Prostate gland (tissue), 2 donors: ENCODE data around the gene DSCAM. TPM values are rescaled to one million over a fixed set of nuclear protein-coding genes. Genes with fewer than 3 reads are reported as not detected.

Source experiments
- DNase-seq: peaks from one replicate; pipeline ENCODE4 v3.0.0-alpha.2; 2019; ENCODE audit warnings: low spot score
- H3K27ac ChIP-seq, 2 donors: fragments of 200-600 bp; sonication (generic); 2 replicates each; pipeline ENCODE4 v1.5.1; 2017 to 2019
- H3K27me3 ChIP-seq: fragments of 200-600 bp; sonication (generic); replicated peaks from 2 replicates; pipeline ENCODE4 v1.5.1; 2019; ENCODE audit not compliant: insufficient read depth
- H3K36me3 ChIP-seq, 2 donors: fragments of 200-600 bp; sonication (generic); 1 replicate in 1 of 2; 2 replicates in 1 of 2; pipeline versions ENCODE4 v1.5.1 to v1.8.1; 2017 to 2019
- H3K4me1 ChIP-seq: fragments of 200-600 bp; sonication (generic); replicated peaks from 2 replicates; pipeline ENCODE4 v1.5.1; 2019
- H3K4me3 ChIP-seq, 2 donors: fragments of 200-600 bp; sonication (generic); 2 replicates each; pipeline ENCODE4 v1.5.1; 2017 to 2019
- H3K9me3 ChIP-seq: fragments of 200-600 bp; sonication (generic); 2 replicates; pipeline ENCODE4 v1.5.1; 2017
- CTCF ChIP-seq, 4 experiments: fragments of 200-600 bp in 2 of 4; fragments of 450-650 bp in 2 of 4; sonication (generic) in 2 of 4; IDR thresholded peaks; 1 replicate in 3 of 4; 2 replicates in 1 of 4; pipeline ENCODE4 v1.5.1; 2016 to 2019; ENCODE audit warnings: antibody characterized with exemption in 4 of 4, mild to moderate bottlenecking in 2 of 4, moderate library complexity in 2 of 4
- POLR2A ChIP-seq: fragments of 450-650 bp; IDR thresholded peaks from one replicate; pipeline ENCODE4 v1.6.1; 2016; ENCODE audit warnings: antibody characterized with exemption, mild to moderate bottlenecking
- POLR2AphosphoS5 ChIP-seq: sonication (generic); formaldehyde crosslinking; IDR thresholded peaks from one replicate; pipeline ENCODE4 v1.6.1; 2017; ENCODE audit warnings: antibody characterized with exemption
- WGBS: methylation state at CpG from one replicate; pipeline ENCODE4 v1.1.5; 2018; 5-methylcytosine and 5-hydroxymethylcytosine counted together
- intact Hi-C: fragments of 100-400 bp; cut with DNase I; formaldehyde crosslinking; loops from one replicate; pipeline ENCODE4 v1.14.2; 2022
- total RNA-seq, 2 donors: library from RNA; depleted of rRNA; stranded (reverse); fragments of >200 nt; gene quantifications; one replicate each; pipeline ENCODE4 v1.1.0, GENCODE V29; 2016

Gene DSCAM
- total RNA-seq, 2 donors from 2014 or later = under 0.01 to 1.6 TPM

GRCh38 chr21:40797891-40798290 is 49.1 kb downstream of the DSCAM start:
- DNase-seq = no peak
- intact Hi-C loops = no loop called here
- no peak overlapping the region for H3K4me3 ChIP-seq
- 82% methylated on average over 2 of the region's 2 CpGs for WGBS
- no peaks in the 10 kb centered on the region for H3K4me1 ChIP-seq
- H3K9me3 ChIP-seq = no peaks in the 10 kb centered on the region
- H3K36me3 ChIP-seq = no peaks in the 10 kb centered on the region
- TF ChIP-seq POLR2AphosphoS5 (no peak), POLR2A (no peak), CTCF (IDR thresholded peaks at IDR 0.05) (no peak)
- H3K27me3 ChIP-seq = no peaks in the 10 kb centered on the region
- no peak overlapping the region for H3K27ac ChIP-seq

- no peaks in the 10 kb centered on the region for H3K4me1 ChIP-seq
- TF ChIP-seq POLR2A (no peak), CTCF (IDR thresholded peaks at IDR 0.05) (no peak), POLR2AphosphoS5 (no peak)
- DNase-seq = no peak
- no peaks in the 10 kb centered on the region for H3K27me3 ChIP-seq
- intact Hi-C loops = no loop called here
- no peaks in the 10 kb centered on the region for H3K9me3 ChIP-seq
- 41% methylated on average over 1 of the region's 1 CpG for WGBS
- H3K27ac ChIP-seq = no peak overlapping the region
- H3K36me3 ChIP-seq = no peaks in the 10 kb centered on the region
- H3K4me3 ChIP-seq = no peak overlapping the region
Observed at GRCh38 chr21:40797410-40797809, 49.5 kb downstream of the DSCAM start.

GRCh38 chr21:40796464-40796863 is 50.5 kb downstream of the DSCAM start:
- WGBS = 72% methylated on average over 1 of the region's 1 CpG
- H3K27ac ChIP-seq = no peak overlapping the region
- no peaks in the 10 kb centered on the region for H3K9me3 ChIP-seq
- H3K27me3 ChIP-seq = no peaks in the 10 kb centered on the region
- no peak for TF ChIP-seq CTCF (IDR thresholded peaks at IDR 0.05)
- TF ChIP-seq POLR2A = no peak
- TF ChIP-seq POLR2AphosphoS5 = no peak
- intact Hi-C loops = no loop called here
- no peaks in the 10 kb centered on the region for H3K36me3 ChIP-seq
- no peak overlapping the region for H3K4me3 ChIP-seq
- DNase-seq = no peak
- no peaks in the 10 kb centered on the region for H3K4me1 ChIP-seq

- TF ChIP-seq CTCF (IDR thresholded peaks at IDR 0.05) (no peak), POLR2AphosphoS5 (no peak), POLR2A (no peak)
- H3K4me1 ChIP-seq = no peaks in the 10 kb centered on the region
- H3K27me3 ChIP-seq = no peaks in the 10 kb centered on the region
- H3K4me3 ChIP-seq = no peak overlapping the region
- no peaks in the 10 kb centered on the region for H3K36me3 ChIP-seq
- H3K27ac ChIP-seq = no peak overlapping the region
- no peak for DNase-seq
- no peaks in the 10 kb centered on the region for H3K9me3 ChIP-seq
- intact Hi-C loops = no loop called here
- 54% methylated on average over 3 of the region's 3 CpGs for WGBS
Observed at GRCh38 chr21:40795313-40795712, 51.6 kb downstream of the DSCAM start.

GRCh38 chr21:40792691-40793456 is 54.1 kb downstream of the DSCAM start:
- no peak overlapping the region for H3K4me3 ChIP-seq
- no peaks in the 10 kb centered on the region for H3K36me3 ChIP-seq
- H3K4me1 ChIP-seq = no peaks in the 10 kb centered on the region
- intact Hi-C loops = no loop called here
- no peaks in the 10 kb centered on the region for H3K27me3 ChIP-seq
- H3K27ac ChIP-seq = no peak overlapping the region
- no peaks in the 10 kb centered on the region for H3K9me3 ChIP-seq
- DNase-seq = no peak
- 32% methylated on average over 4 of the region's 4 CpGs for WGBS
- TF ChIP-seq CTCF (IDR thresholded peaks at IDR 0.05) (no peak), POLR2A (no peak), POLR2AphosphoS5 (no peak)
